Activated CD4-positive, alpha-beta memory T cell treated with anti-CD3 and anti-CD28 coated beads for 36 hours (primary cell): ENCODE results near the gene ROR1. TPM values are rescaled to one million over a fixed set of nuclear protein-coding genes. Genes with fewer than 3 reads are reported as not detected.

Source experiments
- CTCF ChIA-PET: fragments of 350-600 bp; sonication (Branson Sonifier 250); formaldehyde crosslinking; loops from one replicate; lab custom pipeline; 2021; ENCODE audit warnings: antibody characterized with exemption, inconsistent platforms; lab: Charles Lee
- POLR2A ChIA-PET: fragments of 350-600 bp; sonication (Branson Sonifier 250); formaldehyde crosslinking; loops from one replicate; lab custom pipeline; 2021; ENCODE audit warnings: antibody characterized with exemption; lab: Charles Lee
- DNase-seq: peaks from one replicate; pipeline ENCODE4 v3.0.0-alpha.2; 2020
- H3K27ac Mint-ChIP-seq: one replicate; pipeline ENCODE4 v1.8.0; 2021; ENCODE audit warnings: mixed read lengths
- H3K27me3 Mint-ChIP-seq: one replicate; pipeline ENCODE4 v1.8.0; 2021; ENCODE audit warnings: mixed read lengths
- H3K36me3 Mint-ChIP-seq: one replicate; pipeline ENCODE4 v1.8.0; 2021; ENCODE audit warnings: mixed read lengths
- H3K4me1 Mint-ChIP-seq: one replicate; pipeline ENCODE4 v1.8.0; 2021; ENCODE audit warnings: low read depth, mixed read lengths
- H3K4me3 Mint-ChIP-seq: one replicate; pipeline ENCODE4 v1.8.0; 2021; ENCODE audit warnings: mild to moderate bottlenecking, mixed read lengths
- H3K9me3 Mint-ChIP-seq: one replicate; pipeline ENCODE4 v1.8.0; 2021; ENCODE audit warnings: mixed read lengths
- intact Hi-C: fragments of 100-400 bp; cut with micrococcal nuclease; formaldehyde crosslinking; loops from one replicate; pipeline ENCODE4 v1.15.1; 2023
- total RNA-seq, 2 experiments: library from RNA; stranded (reverse); gene quantifications; one replicate each; pipeline ENCODE4 v1.2.3, GENCODE V29; 2021

Gene ROR1
- total RNA-seq, 2 experiments from 2014 or later = 0.10 to 0.12 TPM

GRCh38 chr1:63885899-63886298, 112.1 kb downstream of the ROR1 start:
- DNase-seq = no peak
- no peaks in the 10 kb centered on the region for H3K4me1 Mint-ChIP-seq
- CTCF ChIA-PET = no interaction called here
- POLR2A ChIA-PET = no interaction called here
- no peak overlapping the region for H3K4me3 Mint-ChIP-seq
- H3K27ac Mint-ChIP-seq = no peak overlapping the region
- no peaks in the 10 kb centered on the region for H3K9me3 Mint-ChIP-seq
- intact Hi-C loops = no loop called here
- H3K27me3 Mint-ChIP-seq = no peaks in the 10 kb centered on the region
- no peaks in the 10 kb centered on the region for H3K36me3 Mint-ChIP-seq

GRCh38 chr1:63886340-63886739, 112.5 kb downstream of the ROR1 start:
- intact Hi-C loops = no loop called here
- DNase-seq = no peak
- Mint-ChIP-seq H3K4me1 (no peaks in the 10 kb centered on the region), H3K27ac (no peak overlapping the region), H3K36me3 (no peaks in the 10 kb centered on the region), H3K9me3 (no peaks in the 10 kb centered on the region), H3K4me3 (no peak overlapping the region), H3K27me3 (no peaks in the 10 kb centered on the region)
- ChIA-PET POLR2A (no interaction called here), CTCF (no interaction called here)

GRCh38 chr1:63887809-63888208, 114.0 kb downstream of the ROR1 start:
- Mint-ChIP-seq H3K4me3 (no peak overlapping the region), H3K9me3 (no peaks in the 10 kb centered on the region), H3K36me3 (no peaks in the 10 kb centered on the region), H3K27me3 (no peaks in the 10 kb centered on the region), H3K4me1 (no peaks in the 10 kb centered on the region), H3K27ac (no peak overlapping the region)
- ChIA-PET CTCF (no interaction called here), POLR2A (no interaction called here)
- DNase-seq = no peak
- intact Hi-C loops = no loop called here

- no peaks in the 10 kb centered on the region for H3K4me1 Mint-ChIP-seq
- no peak for DNase-seq
- no peak overlapping the region for H3K4me3 Mint-ChIP-seq
- no peaks in the 10 kb centered on the region for H3K9me3 Mint-ChIP-seq
- POLR2A ChIA-PET = no interaction called here
- CTCF ChIA-PET = no interaction called here
- H3K27me3 Mint-ChIP-seq = peaks cover under 1% of the 10 kb centered on the region
- H3K27ac Mint-ChIP-seq = no peak overlapping the region
- no peaks in the 10 kb centered on the region for H3K36me3 Mint-ChIP-seq
- intact Hi-C loops = no loop called here
Observed at GRCh38 chr1:63888984-63889383, 115.2 kb downstream of the ROR1 start.

- CTCF ChIA-PET = no interaction called here
- Mint-ChIP-seq H3K4me3 (no peak overlapping the region), H3K4me1 (no peaks in the 10 kb centered on the region), H3K27me3 (peaks cover 4% of the 10 kb centered on the region), H3K27ac (no peak overlapping the region), H3K9me3 (no peaks in the 10 kb centered on the region), H3K36me3 (no peaks in the 10 kb centered on the region)
- POLR2A ChIA-PET = no interaction called here
- DNase-seq = no peak
- intact Hi-C loops = loop anchor here (10.0 kb wide), 1 partner anchor 54 kb away; no protein-coding TSS in a partner anchor
Observed at GRCh38 chr1:63890468-63890867, 116.7 kb downstream of the ROR1 start.

- Mint-ChIP-seq H3K27ac (no peak overlapping the region), H3K36me3 (no peaks in the 10 kb centered on the region), H3K4me3 (no peak overlapping the region), H3K4me1 (no peaks in the 10 kb centered on the region), H3K27me3 (peaks cover 4% of the 10 kb centered on the region), H3K9me3 (no peaks in the 10 kb centered on the region)
- intact Hi-C loops = loop anchor here (10.0 kb wide), 1 partner anchor 54 kb away; no protein-coding TSS in a partner anchor
- CTCF ChIA-PET = no interaction called here
- no peak for DNase-seq
- POLR2A ChIA-PET = no interaction called here
Observed at GRCh38 chr1:63891060-63891690, 117.4 kb downstream of the ROR1 start.

GRCh38 chr1:63892632-63893395, 119.0 kb downstream of the ROR1 start:
- H3K9me3 Mint-ChIP-seq = no peaks in the 10 kb centered on the region
- H3K27ac Mint-ChIP-seq = no peak overlapping the region
- POLR2A ChIA-PET = no interaction called here
- H3K27me3 Mint-ChIP-seq = peaks cover 5% of the 10 kb centered on the region
- H3K36me3 Mint-ChIP-seq = peaks cover under 1% of the 10 kb centered on the region
- no peak for DNase-seq
- H3K4me1 Mint-ChIP-seq = no peaks in the 10 kb centered on the region
- no peak overlapping the region for H3K4me3 Mint-ChIP-seq
- intact Hi-C loops = loop anchor here (10.0 kb wide), 1 partner anchor 52 kb away; no protein-coding TSS in a partner anchor
- CTCF ChIA-PET = no interaction called here

DNA sequence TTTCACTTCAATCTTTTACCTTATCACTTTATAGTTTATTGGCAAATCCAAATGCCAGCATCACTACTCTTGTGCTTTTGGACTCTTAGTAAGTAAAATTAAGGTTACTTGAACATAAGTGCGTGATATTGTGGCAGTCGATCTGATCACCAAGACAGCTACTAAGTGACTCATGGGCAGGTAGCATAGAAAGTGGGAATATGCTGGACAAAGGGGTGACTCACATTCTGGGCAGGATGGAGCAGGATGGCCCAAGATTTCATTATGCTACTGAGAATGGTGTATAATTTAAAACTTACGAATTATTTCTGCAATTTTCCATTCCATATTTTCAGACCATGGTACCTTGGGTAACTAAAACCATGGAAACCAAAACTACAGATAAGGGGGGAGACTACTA, 120.2 kb downstream of the ROR1 start:
- H3K4me1 Mint-ChIP-seq = no peaks in the 10 kb centered on the region
- peaks cover 6% of the 10 kb centered on the region for H3K27me3 Mint-ChIP-seq
- H3K4me3 Mint-ChIP-seq = no peak overlapping the region
- DNase-seq = no peak
- ChIA-PET CTCF (no interaction called here), POLR2A (no interaction called here)
- peaks cover 1% of the 10 kb centered on the region for H3K36me3 Mint-ChIP-seq
- intact Hi-C loops = loop anchor here (10.0 kb wide), 1 partner anchor 51 kb away; no protein-coding TSS in a partner anchor
- no peaks in the 10 kb centered on the region for H3K9me3 Mint-ChIP-seq
- H3K27ac Mint-ChIP-seq = no peak overlapping the region

DNA sequence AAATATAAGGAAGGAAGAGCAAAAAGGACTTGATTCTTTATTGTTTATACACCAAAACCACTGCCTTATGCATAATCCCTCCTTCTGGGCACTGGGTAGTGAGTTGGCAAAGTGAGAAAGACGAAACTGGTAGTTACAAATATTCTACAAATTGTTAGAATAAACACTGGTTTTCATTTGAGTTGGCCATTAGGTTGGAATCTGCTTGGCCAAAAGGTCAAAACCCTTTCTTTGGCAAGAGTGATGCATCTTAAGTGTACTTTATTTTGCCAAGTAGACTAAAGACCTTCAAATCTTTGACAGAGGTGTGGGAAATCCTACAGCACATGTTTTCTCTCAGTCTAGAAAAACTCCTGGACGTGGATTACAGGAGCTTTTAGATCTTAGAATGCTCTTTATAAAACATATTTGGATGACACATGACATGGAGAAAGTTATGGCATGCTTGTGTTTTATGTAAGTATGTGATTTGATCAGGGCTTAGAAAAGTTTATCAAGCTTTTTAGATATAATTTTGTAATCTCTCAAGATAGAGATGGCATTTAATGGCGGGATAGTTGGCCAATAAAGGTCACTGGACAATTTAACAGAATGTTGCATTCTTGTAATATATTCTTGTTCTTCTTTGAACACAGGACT, 120.9 kb downstream of the ROR1 start:
- Mint-ChIP-seq H3K4me3 (no peak overlapping the region), H3K4me1 (no peaks in the 10 kb centered on the region), H3K9me3 (no peaks in the 10 kb centered on the region), H3K27me3 (peaks cover 6% of the 10 kb centered on the region), H3K27ac (no peak overlapping the region), H3K36me3 (peaks cover 1% of the 10 kb centered on the region)
- no peak for DNase-seq
- intact Hi-C loops = loop anchor here (10.0 kb wide), 1 partner anchor 50 kb away; no protein-coding TSS in a partner anchor
- POLR2A ChIA-PET = no interaction called here
- CTCF ChIA-PET = no interaction called here

DNA sequence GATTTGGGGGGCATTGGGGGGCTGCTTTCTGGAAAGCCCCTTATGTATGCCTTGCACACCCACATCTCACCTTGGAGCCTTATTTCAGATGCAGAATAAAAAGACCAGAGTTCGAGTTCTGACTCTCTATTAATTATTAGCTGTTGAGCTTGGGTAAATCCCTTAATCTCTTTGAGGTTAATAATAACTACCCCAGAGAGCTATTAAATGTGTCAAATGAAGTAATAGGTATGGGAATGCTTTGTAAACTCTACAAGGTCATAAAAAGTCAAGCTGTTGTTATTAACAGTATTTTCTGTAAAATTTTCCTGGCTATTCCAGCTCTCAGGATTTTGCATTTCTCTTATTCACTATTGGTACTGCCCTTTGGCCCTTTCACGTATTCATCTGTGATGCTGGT, 122.9 kb downstream of the ROR1 start:
- Mint-ChIP-seq H3K4me1 (no peaks in the 10 kb centered on the region), H3K27ac (no peak overlapping the region), H3K4me3 (no peak overlapping the region), H3K27me3 (peaks cover 6% of the 10 kb centered on the region), H3K36me3 (peaks cover 1% of the 10 kb centered on the region), H3K9me3 (no peaks in the 10 kb centered on the region)
- ChIA-PET CTCF (no interaction called here), POLR2A (no interaction called here)
- no peak for DNase-seq
- intact Hi-C loops = loop anchor here (10.0 kb wide), 1 partner anchor 48 kb away; no protein-coding TSS in a partner anchor

DNA sequence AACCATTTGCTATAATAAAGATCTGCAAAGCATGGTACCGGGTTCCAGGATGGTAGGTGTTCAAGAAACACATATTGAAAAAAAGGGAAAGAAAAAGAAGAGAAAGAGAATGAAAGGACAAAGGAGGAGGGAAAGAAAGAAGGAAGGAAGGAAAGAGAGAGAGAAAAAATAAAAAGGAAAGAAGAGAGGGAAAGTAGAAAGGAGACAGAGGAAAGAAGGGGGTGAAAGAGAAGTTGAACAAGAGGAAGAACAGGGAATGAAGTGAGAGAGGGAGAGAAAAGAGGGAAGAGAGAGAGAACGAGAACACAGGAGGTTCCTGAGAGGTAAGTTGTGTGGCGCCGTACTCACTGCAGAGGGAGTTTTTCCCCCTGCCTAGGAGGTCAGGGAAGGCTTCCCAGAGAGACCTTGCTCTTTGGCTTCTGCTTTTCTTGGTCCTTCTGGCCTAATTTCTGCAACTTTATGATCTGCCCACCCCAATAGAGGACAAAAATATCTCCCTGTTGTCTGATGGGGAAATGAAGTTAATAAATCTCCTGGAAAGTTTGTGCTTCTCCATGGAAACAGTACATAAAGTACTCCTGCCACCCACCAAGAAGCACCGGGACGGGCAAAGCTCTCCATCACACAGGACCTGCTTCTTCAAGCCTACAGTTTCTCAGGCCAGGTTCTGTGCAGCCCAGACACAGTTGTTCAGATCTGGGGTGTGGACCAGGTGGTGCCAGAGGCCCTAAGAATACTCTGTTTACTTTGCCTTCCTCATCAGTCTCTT, 124.8 kb downstream of the ROR1 start:
- POLR2A ChIA-PET = no interaction called here
- H3K27me3 Mint-ChIP-seq = peaks cover 6% of the 10 kb centered on the region

DNA sequence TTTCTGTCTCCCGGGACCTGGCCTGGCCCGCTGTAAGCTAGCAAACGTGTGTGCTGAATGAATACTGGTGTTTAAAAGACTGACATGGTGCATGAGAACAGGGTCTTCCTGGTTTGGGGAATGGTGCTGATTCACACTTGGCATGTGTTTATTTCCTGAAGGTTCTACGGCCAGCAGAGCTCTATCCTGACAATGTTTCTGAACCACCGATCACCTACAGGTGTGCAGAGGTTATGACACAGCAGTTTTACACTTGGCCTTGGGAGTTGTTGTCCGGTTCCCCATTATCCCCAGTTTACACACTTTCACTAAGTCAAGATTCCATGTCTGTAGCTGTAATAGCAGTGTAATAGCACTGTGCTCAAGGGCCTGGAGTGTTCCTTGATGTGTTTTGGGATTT, 127.3 kb downstream of the ROR1 start:
- no peak overlapping the region for H3K27ac Mint-ChIP-seq
- H3K9me3 Mint-ChIP-seq = no peaks in the 10 kb centered on the region
- H3K4me3 Mint-ChIP-seq = no peak overlapping the region
- peaks cover 2% of the 10 kb centered on the region for H3K27me3 Mint-ChIP-seq
- intact Hi-C loops = no loop called here
- no peak for DNase-seq
- H3K4me1 Mint-ChIP-seq = no peaks in the 10 kb centered on the region
- ChIA-PET POLR2A (no interaction called here), CTCF (interaction anchor here (0.6 kb wide), 1 partner anchor 341 kb away, joined by 3 read pairs; no protein-coding TSS in a partner anchor)
- H3K36me3 Mint-ChIP-seq = peaks cover 1% of the 10 kb centered on the region

More for the DNA sequence above, 124.8 kb downstream of the ROR1 start:
- CTCF ChIA-PET = no interaction called here
- H3K4me3 Mint-ChIP-seq = no peak overlapping the region
- peaks cover 1% of the 10 kb centered on the region for H3K36me3 Mint-ChIP-seq
- intact Hi-C loops = loop anchor here (10.0 kb wide), 1 partner anchor 46 kb away; no protein-coding TSS in a partner anchor
- no peak overlapping the region for H3K27ac Mint-ChIP-seq
- no peaks in the 10 kb centered on the region for H3K4me1 Mint-ChIP-seq
- DNase-seq = no peak
- H3K9me3 Mint-ChIP-seq = no peaks in the 10 kb centered on the region
